NCI-H510A (cell line): ENCODE results near the gene WDR81.
A peak's percentile ranks its signal among the peaks of the same experiment; 100 is the strongest.
"Not testable (repeated sequence)": the region's sequence is repeated elsewhere in the genome, so short reads cannot be mapped to it uniquely, and the experiment has no call there.

ENCODE experiments used
- DNase-seq: peaks from one replicate; lab custom pipeline; 2025; lab: John Stamatoyannopoulos, UW

WDR81 gene

DNA sequence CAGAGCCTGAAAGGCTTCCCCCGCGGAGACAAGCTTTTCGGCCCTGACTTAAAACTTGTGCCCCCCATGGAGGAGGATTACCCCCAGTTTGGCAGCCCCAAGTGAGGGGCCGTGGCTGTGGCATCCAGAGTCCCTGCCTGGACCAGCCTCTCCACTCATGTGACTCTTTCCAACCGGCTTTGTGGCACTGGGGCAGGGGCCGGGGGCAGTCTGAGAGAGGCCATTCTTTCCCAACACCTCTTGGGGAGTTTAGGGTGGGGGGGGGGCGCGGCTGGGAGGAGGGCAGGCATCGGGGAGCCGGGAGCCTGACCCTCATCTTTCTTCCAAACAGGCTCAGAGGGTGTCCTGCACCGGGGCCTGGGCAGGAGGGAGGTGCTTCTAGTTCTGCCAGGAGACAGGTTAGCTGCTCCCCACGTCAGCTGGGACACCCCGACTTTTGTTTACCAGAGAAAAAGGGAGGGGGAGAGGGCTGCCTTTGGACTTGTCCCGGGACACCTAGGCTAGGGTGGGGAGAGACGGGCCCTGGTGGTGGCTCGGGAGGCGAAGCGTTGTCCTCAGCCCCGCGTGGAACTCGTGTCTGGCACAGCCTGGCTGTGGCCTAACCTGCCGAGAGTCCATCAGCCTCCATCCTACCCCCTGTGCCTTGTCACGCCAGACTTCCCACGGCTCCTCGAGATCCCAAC, 30.1 kb downstream of the WDR81 start:
- DNase-seq = no peak

DNA sequence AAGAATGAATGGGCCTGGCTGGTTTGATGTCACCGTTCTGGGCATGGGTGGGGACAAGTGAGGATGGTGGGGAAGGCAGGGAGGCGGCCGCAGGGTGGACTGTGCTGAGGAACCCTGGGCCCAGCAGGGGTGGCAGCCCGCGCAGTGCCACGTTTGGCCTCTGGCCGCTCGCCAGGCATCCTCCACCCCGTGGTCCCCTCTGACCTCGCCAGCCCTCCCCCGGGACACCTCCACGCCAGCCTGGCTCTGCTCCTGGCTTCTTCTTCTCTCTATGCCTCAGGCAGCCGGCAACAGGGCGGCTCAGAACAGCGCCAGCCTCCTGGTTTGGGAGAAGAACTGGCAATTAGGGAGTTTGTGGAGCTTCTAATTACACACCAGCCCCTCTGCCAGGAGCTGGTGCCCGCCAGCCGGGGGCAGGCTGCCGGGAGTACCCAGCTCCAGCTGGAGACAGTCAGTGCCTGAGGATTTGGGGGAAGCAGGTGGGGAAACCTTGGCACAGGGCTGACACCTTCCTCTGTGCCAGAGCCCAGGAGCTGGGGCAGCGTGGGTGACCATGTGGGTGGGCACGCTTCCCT, 30.8 kb downstream of the WDR81 start:
- no peak for DNase-seq

DNA sequence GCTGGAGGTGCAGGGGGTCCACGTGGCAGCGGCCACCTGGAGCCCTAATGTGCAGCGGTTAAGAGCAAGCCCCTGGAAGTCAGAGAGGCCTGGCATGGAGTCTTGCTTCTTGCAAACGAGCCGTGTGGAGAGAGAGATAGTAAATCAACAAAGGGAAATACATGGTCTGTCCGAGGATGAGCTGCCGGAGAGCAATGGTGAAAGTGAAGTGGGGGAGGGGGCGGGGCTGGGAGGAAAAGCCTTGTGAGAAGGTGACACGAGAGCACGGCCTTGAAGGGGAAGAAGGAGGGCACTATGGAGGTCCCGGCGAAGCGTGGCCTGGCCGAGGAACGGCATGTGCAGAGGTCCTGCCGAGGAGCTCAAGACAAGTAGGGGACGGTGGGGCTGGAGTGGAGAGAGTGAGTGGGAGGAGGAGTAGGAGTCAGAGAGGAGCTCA, 31.3 kb downstream of the WDR81 start:
- DNase-seq = no peak

DNA sequence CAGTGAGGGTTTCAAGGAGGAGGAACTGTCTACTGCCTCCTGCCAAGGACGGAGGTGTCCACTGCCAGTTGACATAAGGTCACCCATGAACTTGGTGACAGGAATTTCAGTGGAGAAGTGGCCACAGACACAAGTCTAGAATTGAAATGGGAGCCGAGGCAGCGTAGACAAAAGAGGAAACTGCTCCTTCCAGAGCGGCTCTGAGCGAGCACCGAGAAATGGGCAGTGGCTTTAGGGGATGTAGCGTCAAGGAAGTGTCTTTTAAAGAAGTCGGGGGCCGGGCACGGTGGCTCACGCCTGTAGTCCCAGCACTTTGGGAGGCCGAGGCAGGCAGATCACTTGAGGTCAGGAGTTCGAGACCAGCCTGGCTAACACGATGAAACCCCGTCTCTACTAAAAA, 34.3 kb downstream of the WDR81 start:
- DNase-seq = no peak

DNA sequence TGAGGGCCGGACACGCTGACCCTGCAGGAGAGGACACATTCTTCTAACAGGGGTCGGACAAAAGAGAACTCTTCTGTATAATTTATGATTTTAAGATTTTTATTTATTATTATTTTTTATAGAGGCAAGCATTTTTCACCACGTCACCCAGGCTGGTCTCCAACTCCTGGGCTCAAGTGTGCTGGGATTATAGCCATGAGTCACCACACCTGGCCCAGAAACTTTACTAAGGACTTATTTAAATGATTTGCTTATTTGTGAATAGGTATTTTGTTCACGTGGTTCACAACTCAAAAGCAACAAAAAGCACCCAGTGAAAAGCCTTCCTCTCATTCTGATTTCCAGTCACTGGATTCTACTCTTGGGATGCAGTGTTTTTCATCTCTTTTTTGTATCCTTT, 35.0 kb downstream of the WDR81 start:
- no peak for DNase-seq

DNA sequence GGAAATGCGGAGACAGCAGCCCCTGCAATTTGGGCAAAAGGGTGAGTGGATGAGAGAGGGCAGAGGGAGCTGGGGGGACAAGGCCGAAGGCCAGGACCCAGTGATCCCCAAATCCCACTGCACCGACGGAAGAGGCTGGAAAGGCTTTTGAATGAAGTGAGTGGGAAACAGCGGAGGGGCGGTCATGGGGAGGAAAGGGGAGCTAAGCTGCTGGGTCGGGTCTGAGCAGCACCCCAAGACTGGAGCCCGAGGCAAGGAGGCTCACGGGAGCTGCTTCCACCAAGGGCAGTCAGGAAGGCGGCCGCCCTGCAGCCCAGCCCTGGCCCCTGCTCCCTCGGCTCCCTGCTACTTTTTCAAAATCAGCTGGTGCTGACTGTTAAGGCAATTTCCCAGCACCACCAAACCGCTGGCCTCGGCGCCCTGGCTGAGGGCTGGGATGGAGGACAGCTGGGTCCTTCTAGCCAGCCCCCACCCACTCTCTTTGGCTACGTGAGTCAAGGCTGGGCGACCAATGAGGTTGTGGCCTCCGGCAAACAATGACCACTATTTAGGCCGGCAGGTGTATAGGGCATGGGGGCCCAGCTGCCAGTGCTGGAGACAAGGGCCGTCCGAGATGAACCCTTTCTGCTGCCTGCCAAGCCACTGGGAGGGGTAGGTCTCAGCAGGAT, 37.9 kb downstream of the WDR81 start:
- DNase-seq = no peak

DNA sequence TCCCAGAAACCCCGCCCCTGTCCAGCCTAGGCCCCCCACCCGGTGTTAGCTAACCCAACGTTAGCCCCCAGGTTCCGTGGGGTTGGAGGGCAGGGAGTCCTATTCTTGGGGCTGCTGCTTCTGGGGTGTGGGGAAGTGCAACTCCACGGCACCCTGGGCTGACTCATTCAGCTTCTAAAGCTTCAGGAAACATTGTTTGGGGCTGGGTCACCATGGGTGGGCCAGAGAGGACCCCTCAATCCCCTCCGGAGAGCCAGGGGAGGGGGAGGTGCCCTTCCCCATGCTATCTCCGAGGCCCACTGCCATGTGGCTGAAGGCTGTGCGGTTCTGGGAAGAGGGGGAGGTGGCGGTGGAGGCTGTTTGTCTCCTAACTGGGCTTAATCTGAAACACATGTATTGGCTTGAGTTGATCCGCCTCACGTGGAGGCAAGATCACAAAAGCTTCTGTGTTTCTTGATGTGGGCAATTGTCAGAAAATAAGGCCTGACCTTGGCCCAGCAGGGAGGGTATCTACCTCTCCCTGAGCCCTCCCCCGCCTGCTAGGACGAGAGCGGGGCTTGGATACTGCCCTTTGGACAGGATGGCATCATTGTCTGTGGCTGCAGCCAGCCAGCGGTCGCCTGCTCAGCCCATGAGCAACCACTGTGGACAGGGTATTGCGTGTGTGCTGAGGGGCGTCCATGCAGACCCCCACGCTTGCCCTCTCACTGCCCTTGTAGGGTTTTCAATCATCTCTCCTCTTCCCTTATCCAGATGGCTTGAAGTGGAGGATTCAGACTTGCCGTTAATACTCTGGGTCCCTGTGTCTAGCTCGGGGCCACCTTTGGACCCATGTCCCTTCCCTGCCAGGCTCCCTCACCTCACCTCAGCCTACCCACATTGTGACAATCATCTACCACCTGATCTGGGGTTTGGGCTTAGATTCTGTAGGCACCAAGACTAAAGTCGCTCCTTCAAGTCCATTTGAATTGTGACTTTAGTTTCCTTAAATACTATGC, 38.7 kb downstream of the WDR81 start:
- DNase-seq = no peak

DNA sequence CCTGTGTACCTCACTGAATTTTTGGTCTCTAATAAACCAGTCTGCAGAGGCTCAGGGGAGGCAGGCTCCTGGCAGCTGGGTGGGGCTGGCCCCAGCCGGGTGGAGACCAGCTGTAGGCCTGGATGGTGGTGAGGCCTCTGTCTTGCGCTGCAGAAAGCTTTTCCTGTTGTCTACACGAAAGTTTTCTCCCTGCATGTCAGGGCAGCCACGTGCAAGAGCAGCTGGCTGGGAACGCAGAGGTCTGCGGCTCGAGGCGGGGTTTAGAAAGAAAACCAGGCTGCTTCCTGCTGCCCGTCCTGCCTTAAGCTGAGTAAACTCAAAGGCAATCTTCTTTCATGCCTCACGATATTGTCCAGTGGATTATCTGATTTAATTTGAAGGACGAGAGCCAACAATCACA, 39.8 kb downstream of the WDR81 start:
- DNase-seq = no peak

DNA sequence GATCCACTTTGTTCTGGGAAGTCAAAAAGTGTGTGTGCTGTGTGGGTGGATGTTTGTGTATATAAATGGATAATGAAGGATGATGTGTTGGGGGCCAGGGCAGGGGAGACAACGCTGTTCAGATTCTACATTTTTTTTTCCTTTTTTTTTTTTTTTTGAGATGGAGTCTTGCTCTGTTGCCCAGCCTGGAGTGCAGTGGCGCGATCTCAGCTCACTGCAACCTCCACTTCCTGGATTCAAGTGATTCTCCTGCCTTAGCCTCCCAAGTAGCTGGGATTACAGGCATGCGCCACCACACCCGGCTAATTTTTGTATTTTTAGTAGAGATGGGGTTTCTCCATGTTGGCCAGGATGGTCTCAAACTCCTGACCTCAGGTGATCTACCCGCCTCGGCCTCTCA, 40.2 kb downstream of the WDR81 start:
- DNase-seq = not testable (repeated sequence)

DNA sequence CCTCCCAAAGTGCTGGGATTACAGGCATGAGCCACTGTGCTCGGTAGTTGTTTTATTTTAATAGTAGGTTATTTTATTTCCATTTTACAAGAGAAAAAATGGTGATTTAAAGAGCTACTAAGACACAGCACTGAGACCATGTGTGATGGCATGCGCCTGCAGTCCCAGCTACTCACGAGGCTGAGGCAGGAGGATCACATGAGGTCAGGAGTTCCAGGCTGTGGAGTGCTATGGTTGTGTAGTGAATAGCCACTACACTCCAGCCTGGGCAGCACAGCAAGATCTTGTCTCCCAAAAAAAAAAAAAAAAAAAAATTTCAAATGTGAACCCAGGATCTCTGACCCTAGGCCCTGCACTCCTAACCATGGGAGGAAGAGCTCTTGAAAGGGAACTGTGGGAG, 41.1 kb downstream of the WDR81 start:
- no peak for DNase-seq

DNA sequence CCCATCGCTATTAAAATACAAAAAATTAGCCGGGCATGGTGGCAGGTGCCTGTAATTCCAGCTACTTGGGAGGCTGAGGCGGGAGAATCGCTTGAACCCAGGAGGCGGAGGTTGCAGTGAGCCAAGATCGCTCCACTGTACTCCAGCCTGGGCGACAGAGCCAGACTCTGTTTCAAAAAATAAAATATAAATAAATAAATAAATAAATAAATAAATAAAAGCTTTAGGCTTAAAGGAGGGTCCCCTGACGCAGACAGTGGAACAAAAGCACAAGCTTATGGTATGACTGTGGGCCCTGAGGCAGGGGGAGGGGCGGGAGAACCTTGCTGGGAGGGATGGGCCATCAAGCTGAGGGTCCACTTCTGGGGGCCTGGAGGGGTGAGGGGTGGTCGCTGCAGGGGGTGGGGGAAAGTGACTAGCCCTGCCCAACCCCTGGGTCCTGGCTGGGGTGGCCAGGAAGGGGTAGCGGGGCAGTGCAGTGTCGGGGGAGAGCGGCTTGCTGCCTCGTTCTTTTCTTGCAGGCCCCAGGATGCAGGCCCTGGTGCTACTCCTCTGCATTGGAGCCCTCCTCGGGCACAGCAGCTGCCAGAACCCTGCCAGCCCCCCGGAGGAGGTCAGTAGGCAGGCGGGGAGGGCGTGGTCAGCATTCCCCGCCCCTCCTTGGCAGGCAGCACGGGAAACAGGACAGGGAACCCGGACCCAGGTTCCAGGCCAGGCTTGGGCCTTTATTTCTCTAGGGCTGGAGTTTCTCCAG, 42.1 kb downstream of the WDR81 start:
- no peak for DNase-seq

DNA sequence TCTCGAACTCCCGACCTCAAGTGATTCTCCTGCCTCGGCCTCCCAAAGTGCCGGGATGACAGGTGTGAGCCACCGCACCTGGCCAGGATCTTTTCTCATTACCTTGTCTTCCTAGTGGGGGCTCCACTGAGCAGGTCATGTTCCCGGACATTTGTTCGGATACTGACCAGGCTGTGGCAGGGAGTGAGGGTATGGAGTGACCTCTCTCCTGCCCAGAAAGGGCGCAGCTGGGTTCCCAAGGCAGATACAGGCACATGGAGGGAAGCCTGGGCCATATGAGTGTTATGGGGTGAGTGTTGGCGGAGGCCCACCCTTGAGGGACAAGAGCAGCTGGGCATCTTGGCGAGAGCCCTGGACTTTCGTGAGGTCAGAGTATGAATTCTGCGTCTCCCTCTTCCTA, 42.9 kb downstream of the WDR81 start:
- DNase-seq = no peak

DNA sequence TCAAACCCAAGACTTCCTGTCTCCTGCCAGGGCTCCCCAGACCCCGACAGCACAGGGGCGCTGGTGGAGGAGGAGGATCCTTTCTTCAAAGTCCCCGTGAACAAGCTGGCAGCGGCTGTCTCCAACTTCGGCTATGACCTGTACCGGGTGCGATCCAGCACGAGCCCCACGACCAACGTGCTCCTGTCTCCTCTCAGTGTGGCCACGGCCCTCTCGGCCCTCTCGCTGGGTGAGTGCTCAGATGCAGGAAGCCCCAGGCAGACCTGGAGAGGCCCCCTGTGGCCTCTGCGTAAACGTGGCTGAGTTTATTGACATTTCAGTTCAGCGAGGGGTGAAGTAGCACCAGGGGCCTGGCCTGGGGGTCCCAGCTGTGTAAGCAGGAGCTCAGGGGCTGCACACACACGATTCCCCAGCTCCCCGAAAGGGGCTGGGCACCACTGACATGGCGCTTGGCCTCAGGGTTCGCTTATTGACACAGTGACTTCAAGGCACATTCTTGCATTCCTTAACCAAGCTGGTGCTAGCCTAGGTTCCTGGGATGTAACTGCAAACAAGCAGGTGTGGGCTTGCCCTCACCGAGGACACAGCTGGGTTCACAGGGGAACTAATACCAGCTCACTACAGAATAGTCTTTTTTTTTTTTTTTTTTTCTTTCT, 45.4 kb downstream of the WDR81 start:
- DNase-seq = peak; percentile 18

DNA sequence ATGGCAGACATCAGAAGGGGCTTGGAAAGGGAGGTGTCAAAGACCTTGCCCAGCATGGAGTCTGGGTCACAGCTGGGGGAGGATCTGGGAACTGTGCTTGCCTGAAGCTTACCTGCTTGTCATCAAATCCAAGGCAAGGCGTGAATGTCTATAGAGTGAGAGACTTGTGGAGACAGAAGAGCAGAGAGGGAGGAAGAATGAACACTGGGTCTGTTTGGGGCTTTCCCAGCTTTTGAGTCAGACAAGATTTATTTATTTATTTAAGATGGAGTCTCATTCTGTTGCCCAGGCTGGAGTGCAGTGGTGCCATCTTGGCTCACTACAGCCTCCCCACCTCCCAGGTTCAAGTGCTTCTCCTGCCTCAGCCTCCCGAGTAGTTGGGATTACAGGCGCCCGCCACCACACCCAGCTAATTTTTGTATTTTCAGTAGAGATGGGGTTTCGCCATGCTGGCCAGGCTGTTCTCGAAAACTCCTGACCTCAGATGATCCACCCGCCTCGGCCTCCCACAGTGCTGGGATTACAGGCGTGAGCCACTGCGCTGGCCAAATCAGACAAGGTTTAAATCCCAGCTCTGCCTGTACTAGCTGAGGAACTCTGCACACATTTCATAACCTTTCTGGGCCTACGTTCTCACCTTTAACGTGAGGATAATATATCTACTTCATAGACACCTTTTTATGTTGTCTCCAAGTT, 48.6 kb downstream of the WDR81 start:
- DNase-seq = not testable (repeated sequence)

DNA sequence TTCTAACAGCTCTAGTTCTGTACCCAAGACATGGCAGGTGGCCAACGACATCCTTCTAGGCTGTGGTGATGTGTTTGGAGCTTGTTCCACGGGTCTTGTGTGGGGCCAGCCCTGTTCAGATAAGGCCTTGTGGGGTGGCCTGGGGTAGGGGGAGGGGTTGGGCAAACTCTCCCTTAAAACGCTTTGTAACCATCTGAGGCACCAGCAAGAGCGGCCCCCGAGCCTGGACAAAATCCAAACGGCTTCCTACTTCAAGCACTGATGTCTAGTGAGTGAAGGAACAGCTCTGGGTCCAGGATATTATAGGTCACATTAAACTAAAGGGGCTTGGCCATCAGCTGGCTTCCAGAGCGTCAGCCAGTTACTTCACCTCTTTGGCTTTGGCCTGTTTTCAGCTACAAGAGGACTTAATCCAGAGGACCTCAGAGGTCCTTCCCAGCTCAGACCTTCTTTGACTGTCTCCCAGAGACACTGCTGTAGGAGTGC, 49.2 kb downstream of the WDR81 start:
- DNase-seq = no peak

DNA sequence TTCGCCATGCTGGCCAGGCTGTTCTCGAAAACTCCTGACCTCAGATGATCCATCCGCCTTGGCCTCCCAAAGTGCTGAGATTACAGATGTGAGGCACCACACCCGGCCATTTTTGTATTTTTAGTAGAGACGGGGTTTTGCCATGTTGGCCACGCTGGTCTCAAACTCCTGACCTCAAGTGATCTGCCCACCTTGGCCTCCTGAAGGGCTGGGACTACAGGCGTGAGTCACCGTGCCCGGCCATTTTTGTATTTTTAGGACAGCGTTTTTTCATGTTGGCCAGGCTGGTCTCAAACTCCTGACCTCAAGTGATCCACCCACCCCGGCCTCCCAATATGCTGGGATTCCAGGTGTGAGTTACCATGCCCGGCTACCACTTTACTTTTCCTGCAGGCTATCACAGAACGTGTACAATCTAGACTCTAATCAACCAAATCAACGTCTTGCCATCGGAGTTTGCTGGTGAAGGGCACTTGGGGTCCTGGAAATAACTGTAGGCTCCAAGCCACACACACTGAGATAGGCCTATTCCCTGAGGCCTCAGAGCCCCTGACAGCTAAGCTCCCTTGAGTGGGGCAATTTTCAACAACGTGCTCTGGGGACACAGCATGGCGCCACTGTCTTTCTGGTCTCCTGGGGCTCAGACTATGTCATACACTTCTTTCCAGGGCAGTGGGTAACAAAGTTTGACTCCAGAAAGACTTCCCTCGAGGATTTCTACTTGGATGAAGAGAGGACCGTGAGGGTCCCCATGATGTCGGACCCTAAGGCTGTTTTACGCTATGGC, 50.1 kb downstream of the WDR81 start:
- no peak for DNase-seq

DNA sequence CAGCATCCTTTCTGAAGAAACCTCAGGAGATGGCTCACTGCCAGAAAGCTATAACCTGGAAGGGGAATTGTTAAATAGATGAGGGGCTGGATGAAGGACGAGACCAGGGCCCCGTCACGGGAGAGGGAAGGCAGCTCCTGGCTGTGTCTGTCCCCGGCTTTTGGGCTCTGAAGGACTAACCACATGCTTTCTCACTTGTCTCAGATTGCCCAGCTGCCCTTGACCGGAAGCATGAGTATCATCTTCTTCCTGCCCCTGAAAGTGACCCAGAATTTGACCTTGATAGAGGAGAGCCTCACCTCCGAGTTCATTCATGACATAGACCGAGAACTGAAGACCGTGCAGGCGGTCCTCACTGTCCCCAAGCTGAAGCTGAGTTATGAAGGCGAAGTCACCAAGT, 51.8 kb downstream of the WDR81 start:
- DNase-seq = no peak

DNA sequence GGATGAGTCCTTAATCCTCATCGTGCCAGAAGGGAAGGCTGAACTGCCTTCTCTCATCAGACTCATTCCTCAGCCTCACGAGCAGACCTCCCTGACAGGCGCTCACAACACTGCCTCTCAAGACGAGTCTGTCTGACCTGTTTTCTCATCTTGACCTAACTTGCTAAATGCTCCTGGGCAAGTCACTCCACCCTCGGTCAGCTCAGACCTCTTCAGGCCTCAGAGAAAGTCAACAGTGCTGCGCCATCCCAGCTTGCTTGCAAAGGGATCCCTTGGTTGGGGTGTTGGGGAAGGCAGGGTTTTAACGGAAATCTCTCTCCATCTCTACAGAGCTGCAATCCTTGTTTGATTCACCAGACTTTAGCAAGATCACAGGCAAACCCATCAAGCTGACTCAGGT, 52.4 kb downstream of the WDR81 start:
- no peak for DNase-seq

DNA sequence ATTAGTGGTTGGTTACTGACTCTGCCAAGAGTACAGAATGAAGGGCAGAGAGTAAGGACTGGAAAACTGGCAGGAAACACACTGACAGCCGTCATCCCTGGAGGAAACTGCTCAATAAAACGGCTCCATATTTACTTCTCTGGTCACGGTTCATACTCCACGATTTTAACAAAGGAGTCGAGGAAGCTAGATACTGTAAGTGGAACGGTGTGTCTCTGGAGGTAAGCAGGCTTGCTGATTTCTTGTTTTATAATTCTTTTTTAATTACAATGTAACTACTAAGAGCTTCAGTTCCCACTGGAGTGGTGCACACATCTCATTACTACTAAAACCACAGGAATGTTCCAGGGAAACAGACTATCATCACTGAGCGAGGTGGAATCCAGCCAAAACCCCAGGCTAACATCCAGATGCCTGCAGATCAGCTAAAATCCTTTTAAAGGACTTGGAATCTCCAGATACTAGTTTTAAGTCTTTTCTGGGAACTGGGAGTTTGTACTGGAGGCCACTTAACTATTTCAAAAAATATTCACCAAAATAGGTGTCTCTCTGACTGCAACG, 55.1 kb downstream of the WDR81 start:
- DNase-seq = no peak
